ENCODE measurements around the gene SLC25A21. TPM values are rescaled to one million over a fixed set of nuclear protein-coding genes. Genes with fewer than 3 reads are reported as not detected.

SLC25A21 gene
- total and polyA plus RNA-seq, 9 donors: 0.57 to 1.6 (median 1.1) TPM; not detected in 1

DNA sequence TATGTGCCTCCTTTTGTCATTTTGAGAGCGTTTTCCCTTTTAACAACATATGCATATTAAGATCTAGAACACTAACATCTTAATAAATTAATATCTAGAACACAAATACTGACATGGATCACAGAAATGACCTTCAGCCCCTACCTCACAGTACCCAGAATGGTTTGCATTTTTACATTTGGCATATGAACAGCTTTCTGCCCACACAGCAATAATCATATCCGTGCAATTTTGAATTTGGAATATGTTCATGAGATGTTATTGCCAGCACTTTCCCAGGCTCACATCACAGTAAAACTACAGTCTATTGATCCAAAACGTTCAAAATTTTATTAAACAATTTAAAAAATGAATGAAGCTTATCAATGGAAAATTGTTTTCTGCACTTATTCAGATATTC lies 114.6 kb downstream of the SLC25A21 start:
- no peak for DNase-seq
- H3K9me3 ChIP-seq: no peaks in the 10 kb centered on the region
- H3K27me3 ChIP-seq: no peaks in the 10 kb centered on the region
- H3K4me1 ChIP-seq (ENCODE audit: insufficient read depth): no peaks in the 10 kb centered on the region
- 38 to 58% (median 48%) methylated on average over 3 of the region's 3 CpGs for WGBS, 3 donors
- intact Hi-C loops (cut with DNase I): no loop called here
- no peak overlapping the region for H3K27ac ChIP-seq
- no peak overlapping the region for H3K4me3 ChIP-seq
- H3K36me3 ChIP-seq: no peaks in the 10 kb centered on the region
- TF ChIP-seq, protein P1, sequence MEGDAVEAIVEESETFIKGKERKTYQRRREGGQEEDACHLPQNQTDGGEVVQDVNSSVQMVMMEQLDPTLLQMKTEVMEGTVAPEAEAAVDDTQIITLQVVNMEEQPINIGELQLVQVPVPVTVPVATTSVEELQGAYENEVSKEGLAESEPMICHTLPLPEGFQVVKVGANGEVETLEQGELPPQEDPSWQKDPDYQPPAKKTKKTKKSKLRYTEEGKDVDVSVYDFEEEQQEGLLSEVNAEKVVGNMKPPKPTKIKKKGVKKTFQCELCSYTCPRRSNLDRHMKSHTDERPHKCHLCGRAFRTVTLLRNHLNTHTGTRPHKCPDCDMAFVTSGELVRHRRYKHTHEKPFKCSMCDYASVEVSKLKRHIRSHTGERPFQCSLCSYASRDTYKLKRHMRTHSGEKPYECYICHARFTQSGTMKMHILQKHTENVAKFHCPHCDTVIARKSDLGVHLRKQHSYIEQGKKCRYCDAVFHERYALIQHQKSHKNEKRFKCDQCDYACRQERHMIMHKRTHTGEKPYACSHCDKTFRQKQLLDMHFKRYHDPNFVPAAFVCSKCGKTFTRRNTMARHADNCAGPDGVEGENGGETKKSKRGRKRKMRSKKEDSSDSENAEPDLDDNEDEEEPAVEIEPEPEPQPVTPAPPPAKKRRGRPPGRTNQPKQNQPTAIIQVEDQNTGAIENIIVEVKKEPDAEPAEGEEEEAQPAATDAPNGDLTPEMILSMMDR (IDR thresholded peaks at IDR 0.05): no peak
- TF ChIP-seq POLR2A (IDR thresholded peaks at IDR 0.05) (no peak), EP300 (IDR thresholded peaks at IDR 0.05) (no peak)

DNA sequence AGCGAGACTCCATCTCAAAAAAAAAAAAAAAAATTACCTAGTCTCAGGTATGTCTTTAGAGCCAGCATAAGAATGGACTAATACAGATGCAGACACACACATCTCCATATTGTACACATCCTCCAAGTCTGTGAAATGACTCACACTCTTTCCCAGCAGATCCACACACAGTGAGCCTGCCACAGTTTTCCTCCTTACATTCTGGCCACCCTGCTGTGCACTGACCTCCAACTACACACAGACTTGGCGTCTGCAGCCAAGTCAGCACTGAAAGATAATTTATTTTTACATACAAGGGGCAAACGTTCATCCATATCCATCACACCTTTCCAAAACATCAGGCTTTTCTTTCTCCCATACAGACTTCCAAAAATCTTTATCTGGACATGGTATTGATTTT lies 115.9 kb downstream of the SLC25A21 start:
- Histone ChIP-seq H3K4me1 (ENCODE audit: insufficient read depth) (no peaks in the 10 kb centered on the region), H3K27me3 (no peaks in the 10 kb centered on the region), H3K27ac (no peak overlapping the region), H3K9me3 (no peaks in the 10 kb centered on the region), H3K36me3 (no peaks in the 10 kb centered on the region), H3K4me3 (no peak overlapping the region)
- DNase-seq: no peak
- TF ChIP-seq POLR2A (IDR thresholded peaks at IDR 0.05) (no peak), EP300 (IDR thresholded peaks at IDR 0.05) (no peak)
- TF ChIP-seq, protein P1 (IDR thresholded peaks at IDR 0.05): no peak
- 34 to 38% (median 35%) methylated on average over 3 of the region's 3 CpGs for WGBS, 3 donors
- intact Hi-C loops (cut with DNase I): no loop called here

DNA sequence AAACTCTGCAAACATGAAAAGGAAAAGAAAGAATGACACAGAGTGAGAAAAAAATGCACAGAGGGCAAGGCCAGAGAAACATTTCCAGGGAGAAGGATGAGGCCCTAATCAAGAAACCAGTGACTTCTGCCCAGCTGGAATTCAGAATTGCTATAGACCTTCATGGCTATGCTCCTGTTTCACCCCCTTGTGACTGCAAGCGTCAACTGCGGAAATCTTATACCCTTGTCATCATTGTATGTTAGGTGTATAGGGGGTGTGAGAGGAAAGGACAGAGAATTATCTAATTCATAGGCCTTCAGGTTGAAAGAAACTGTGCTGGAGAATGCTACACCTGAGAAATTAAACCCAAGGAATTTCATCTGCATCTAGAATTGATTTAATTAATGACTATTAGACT lies 117.5 kb downstream of the SLC25A21 start:
- no peak for TF ChIP-seq POLR2A (IDR thresholded peaks at IDR 0.05)
- no peak for TF ChIP-seq EP300 (IDR thresholded peaks at IDR 0.05)
- TF ChIP-seq, protein P1 (IDR thresholded peaks at IDR 0.05): no peak
- no peaks in the 10 kb centered on the region for H3K9me3 ChIP-seq

DNA sequence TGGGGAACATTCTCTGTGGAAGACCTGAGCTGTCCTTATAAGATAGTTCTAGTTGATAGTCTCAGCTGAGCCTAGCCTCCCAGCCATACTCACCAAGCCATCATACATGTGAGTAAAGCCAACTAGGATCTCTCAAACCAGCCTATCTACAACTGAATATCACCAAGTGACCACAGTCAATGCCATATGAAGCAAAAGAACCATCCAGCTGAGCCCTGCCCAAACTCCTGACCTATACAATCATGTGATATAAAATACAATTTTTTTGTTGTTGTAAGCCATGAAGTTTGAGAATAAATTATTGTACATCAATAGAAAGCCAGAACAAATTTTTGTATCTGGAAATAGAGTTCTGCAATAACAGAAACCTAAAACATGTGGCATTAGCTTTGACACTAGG lies 118.3 kb downstream of the SLC25A21 start:
- H3K4me1 ChIP-seq (ENCODE audit: insufficient read depth): no peaks in the 10 kb centered on the region
- no peak for DNase-seq
- TF ChIP-seq, protein P1 (IDR thresholded peaks at IDR 0.05): no peak
- TF ChIP-seq EP300 (IDR thresholded peaks at IDR 0.05) (no peak), POLR2A (IDR thresholded peaks at IDR 0.05) (no peak)
- intact Hi-C loops (cut with DNase I): no loop called here
- H3K9me3 ChIP-seq: no peaks in the 10 kb centered on the region
- no peak overlapping the region for H3K27ac ChIP-seq
- no peaks in the 10 kb centered on the region for H3K36me3 ChIP-seq
- H3K4me3 ChIP-seq: no peak overlapping the region
- H3K27me3 ChIP-seq: no peaks in the 10 kb centered on the region

More for the DNA sequence above, 117.5 kb downstream of the SLC25A21 start:
- WGBS, 3 donors: 95 to 98% (median 96%) methylated on average over 2 of the region's 2 CpGs
- no peaks in the 10 kb centered on the region for H3K4me1 ChIP-seq (ENCODE audit: insufficient read depth)
- no peak for DNase-seq
- no peak overlapping the region for H3K4me3 ChIP-seq
- intact Hi-C loops (cut with DNase I): no loop called here
- no peaks in the 10 kb centered on the region for H3K36me3 ChIP-seq
- H3K27ac ChIP-seq: no peak overlapping the region
- H3K27me3 ChIP-seq: no peaks in the 10 kb centered on the region

DNA sequence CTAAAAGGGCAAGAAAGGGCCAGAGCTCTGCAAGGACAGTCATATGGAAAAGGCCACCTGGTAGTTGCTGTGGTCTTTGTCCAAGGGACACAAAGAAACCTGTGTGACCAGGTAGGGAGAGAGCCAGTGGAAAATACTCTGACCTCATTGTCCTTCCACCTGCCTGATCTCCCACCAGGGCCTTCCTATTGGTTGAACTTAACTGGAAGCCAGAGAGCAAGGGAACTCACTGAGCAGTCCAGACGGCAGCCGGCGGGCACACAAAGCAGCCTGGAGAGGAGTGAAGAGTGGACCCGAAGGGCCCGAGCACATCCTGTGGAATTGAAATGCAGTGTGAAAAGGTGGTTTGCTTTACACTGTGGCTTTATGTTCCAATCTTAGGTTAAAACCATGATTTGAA lies 120.7 kb downstream of the SLC25A21 start:
- WGBS, 3 donors: 93 to 94% (median 93%) methylated on average over 5 of the region's 5 CpGs
- H3K36me3 ChIP-seq: no peaks in the 10 kb centered on the region
- no peak for DNase-seq
- no peak for TF ChIP-seq POLR2A (IDR thresholded peaks at IDR 0.05)
- TF ChIP-seq, protein P1 (IDR thresholded peaks at IDR 0.05): no peak
- no peak for TF ChIP-seq EP300 (IDR thresholded peaks at IDR 0.05)
- H3K27me3 ChIP-seq: no peaks in the 10 kb centered on the region
- no peaks in the 10 kb centered on the region for H3K4me1 ChIP-seq (ENCODE audit: insufficient read depth)
- no peak overlapping the region for H3K4me3 ChIP-seq
- H3K9me3 ChIP-seq: no peaks in the 10 kb centered on the region
- intact Hi-C loops (cut with DNase I): no loop called here
- no peak overlapping the region for H3K27ac ChIP-seq

Measured in ovary (tissue), 9 donors.